ENCODE measurements around the gene CDH13. TPM values are rescaled to one million over a fixed set of nuclear protein-coding genes. Genes with fewer than 3 reads are reported as not detected.

Gene CDH13
- total RNA-seq, 1 experiment from 2014 or later = 49.3 TPM

- peaks cover 11% of the 10 kb centered on the region for H3K4me1 Mint-ChIP-seq (ENCODE audit: insufficient read depth, unreplicated experiment)
- H3K9me3 Mint-ChIP-seq (ENCODE audit: unreplicated experiment) = no peaks in the 10 kb centered on the region
- ChIA-PET POLR2A (interaction anchor here (1.1 kb wide), 1 partner anchor 43 kb away, joined by 3 read pairs; no protein-coding TSS in a partner anchor), CTCF (interaction anchor here (0.7 to 2.9 kb wide), 5 partner anchors 44 to 314 kb away, joined by 3 to 17 read pairs (median 4); no protein-coding TSS in a partner anchor)
- H3K36me3 Mint-ChIP-seq (ENCODE audit: insufficient read depth, unreplicated experiment) = peaks cover 6% of the 10 kb centered on the region
- no peak overlapping the region for H3K4me3 Mint-ChIP-seq (ENCODE audit: unreplicated experiment)
- BruUV-seq (replicated peaks) = no TSS peak
- TF ChIP-seq CTCF (IDR thresholded peaks at IDR 0.05; ENCODE audit: unreplicated experiment) = no peak
- no peak overlapping the region for H3K27ac Mint-ChIP-seq (ENCODE audit: low read depth, unreplicated experiment)
- no peaks in the 10 kb centered on the region for H3K27me3 Mint-ChIP-seq (ENCODE audit: insufficient read depth, unreplicated experiment)
- intact Hi-C loops (cut with micrococcal nuclease) = no loop called here
- peak; percentile 26 for DNase-seq (ENCODE audit: unreplicated experiment)
These were observed 775.5 kb downstream of the CDH13 start for GRCh38 chr16:83402160-83402814.

GRCh38 chr16:83402967-83403366 is 776.2 kb downstream of the CDH13 start:
- no peaks in the 10 kb centered on the region for H3K9me3 Mint-ChIP-seq (ENCODE audit: unreplicated experiment)
- no peak for TF ChIP-seq CTCF (IDR thresholded peaks at IDR 0.05; ENCODE audit: unreplicated experiment)
- intact Hi-C loops (cut with micrococcal nuclease) = no loop called here
- ChIA-PET CTCF (interaction anchor here (0.7 to 2.9 kb wide), 4 partner anchors 43 to 313 kb away, joined by 3 to 17 read pairs (median 4); no protein-coding TSS in a partner anchor), POLR2A (interaction anchor here (1.1 kb wide), 1 partner anchor 43 kb away, joined by 3 read pairs; no protein-coding TSS in a partner anchor)
- peak overlapping the region; percentile 61 for H3K27ac Mint-ChIP-seq (ENCODE audit: low read depth, unreplicated experiment)
- peak; percentile 53 for DNase-seq (ENCODE audit: unreplicated experiment)
- BruUV-seq (replicated peaks) = no TSS peak
- no peaks in the 10 kb centered on the region for H3K27me3 Mint-ChIP-seq (ENCODE audit: insufficient read depth, unreplicated experiment)
- H3K4me1 Mint-ChIP-seq (ENCODE audit: insufficient read depth, unreplicated experiment) = peaks cover 11% of the 10 kb centered on the region
- no peak overlapping the region for H3K4me3 Mint-ChIP-seq (ENCODE audit: unreplicated experiment)
- peaks cover 6% of the 10 kb centered on the region for H3K36me3 Mint-ChIP-seq (ENCODE audit: insufficient read depth, unreplicated experiment)

- intact Hi-C loops (cut with micrococcal nuclease) = no loop called here
- DNase-seq (ENCODE audit: unreplicated experiment) = peak; percentile 51
- H3K9me3 Mint-ChIP-seq (ENCODE audit: unreplicated experiment) = no peaks in the 10 kb centered on the region
These were observed 777.0 kb downstream of the CDH13 start for GRCh38 chr16:83403761-83404160.

More at GRCh38 chr16:83403761-83404160, 777.0 kb downstream of the CDH13 start:
- H3K4me1 Mint-ChIP-seq (ENCODE audit: insufficient read depth, unreplicated experiment) = peaks cover 11% of the 10 kb centered on the region
- no peak overlapping the region for H3K4me3 Mint-ChIP-seq (ENCODE audit: unreplicated experiment)
- BruUV-seq (replicated peaks) = no TSS peak
- ChIA-PET POLR2A (interaction anchor here (1.1 kb wide), 1 partner anchor 42 kb away, joined by 3 read pairs; no protein-coding TSS in a partner anchor), CTCF (no interaction called here)
- H3K27ac Mint-ChIP-seq (ENCODE audit: low read depth, unreplicated experiment) = peak overlapping the region; percentile 49
- TF ChIP-seq CTCF (IDR thresholded peaks at IDR 0.05; ENCODE audit: unreplicated experiment) = no peak
- no peaks in the 10 kb centered on the region for H3K27me3 Mint-ChIP-seq (ENCODE audit: insufficient read depth, unreplicated experiment)
- H3K36me3 Mint-ChIP-seq (ENCODE audit: insufficient read depth, unreplicated experiment) = peaks cover 6% of the 10 kb centered on the region

Data from MCF 10A (cell line).